NCI-H2029 treated with DMSO at 0.1 percent for 48 hours (cell line): ENCODE data around the gene IGFBP3.

Source experiments
- DNase-seq: peaks from one replicate; lab custom pipeline; 2025; lab: John Stamatoyannopoulos, UW

The IGFBP3 gene

DNA sequence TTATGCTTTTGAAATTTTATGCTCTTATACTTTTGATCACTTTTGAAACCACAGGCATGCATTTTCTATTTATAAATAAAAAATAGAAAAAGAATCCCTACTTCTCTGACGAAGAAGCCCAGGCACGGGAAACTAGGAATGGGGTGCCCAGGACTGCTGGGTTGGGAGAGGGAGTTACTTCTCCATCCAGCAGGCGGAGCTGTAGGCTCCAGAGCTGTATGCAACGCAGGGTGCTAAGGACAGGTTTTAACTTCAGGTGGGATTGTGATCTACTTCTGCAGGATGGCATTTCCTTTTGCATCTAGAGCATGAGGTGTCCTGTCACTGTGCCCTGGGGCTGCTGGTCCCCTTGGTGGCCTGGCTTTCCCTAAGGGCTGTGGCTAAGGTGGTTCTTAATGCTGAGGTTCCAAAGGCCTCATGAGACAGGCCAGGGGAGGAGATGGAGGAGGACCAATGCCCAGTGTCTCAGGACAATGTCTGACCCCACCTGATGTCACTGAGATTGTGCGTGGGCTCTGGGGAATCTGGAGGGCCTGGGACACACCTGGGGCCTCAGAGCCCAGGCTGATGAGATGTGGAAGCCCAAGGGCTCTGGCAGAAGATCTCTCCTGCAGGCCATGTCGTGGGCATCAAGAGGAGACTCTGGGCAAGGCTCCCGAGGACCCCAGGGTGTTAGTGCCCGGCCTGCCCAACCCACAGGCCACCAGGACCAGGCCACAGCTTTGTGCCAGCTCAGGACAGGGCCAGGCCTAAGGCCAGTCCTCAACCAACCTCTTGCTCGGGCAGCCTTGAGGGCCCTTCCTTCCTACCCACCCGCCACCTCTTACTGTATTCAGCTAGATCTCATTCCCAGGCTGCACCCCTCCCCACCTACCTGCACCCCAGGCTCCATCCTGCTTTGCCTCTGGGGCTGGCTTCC is 48.7 kb downstream of the IGFBP3 start:
- no peak for DNase-seq

DNA sequence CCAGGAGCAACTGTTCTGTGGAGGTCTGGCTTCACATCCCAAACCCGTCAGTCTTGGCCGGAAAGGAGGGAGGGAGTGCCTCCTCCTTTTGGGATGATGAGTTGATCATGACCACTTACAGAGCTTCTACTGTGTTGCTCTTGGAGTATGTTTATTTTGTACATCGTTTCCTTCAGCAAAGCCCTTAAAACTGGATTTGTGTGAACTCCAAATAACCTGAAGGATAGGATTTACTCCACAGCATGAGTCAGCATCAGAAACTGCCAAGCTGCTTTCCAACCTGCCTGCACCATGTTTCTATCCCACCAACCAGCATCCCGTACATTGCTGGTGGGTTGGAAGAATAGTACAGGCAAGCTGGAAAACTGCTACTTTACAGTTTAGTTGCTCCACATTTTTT is 51.6 kb downstream of the IGFBP3 start:
- DNase-seq, result no peak

DNA sequence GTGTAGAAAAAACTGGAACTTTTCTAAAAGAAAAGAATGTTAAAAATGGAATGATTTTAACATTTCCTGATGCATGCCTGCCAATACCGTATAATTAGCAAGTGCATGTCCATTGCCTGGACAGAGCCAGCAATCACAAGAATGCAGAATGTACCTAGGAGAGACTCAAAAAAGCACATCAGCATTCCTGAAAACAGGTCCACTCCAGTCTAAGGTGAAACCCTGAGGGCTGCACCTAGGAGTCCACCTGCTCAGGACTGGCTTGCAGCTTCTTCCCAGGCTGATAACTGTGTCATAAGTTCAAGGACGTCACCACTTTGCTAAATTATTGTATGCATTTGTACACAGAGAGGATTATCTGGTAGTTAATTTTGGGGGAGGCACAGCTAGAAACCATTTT is 53.6 kb downstream of the IGFBP3 start:
- no peak for DNase-seq

DNA sequence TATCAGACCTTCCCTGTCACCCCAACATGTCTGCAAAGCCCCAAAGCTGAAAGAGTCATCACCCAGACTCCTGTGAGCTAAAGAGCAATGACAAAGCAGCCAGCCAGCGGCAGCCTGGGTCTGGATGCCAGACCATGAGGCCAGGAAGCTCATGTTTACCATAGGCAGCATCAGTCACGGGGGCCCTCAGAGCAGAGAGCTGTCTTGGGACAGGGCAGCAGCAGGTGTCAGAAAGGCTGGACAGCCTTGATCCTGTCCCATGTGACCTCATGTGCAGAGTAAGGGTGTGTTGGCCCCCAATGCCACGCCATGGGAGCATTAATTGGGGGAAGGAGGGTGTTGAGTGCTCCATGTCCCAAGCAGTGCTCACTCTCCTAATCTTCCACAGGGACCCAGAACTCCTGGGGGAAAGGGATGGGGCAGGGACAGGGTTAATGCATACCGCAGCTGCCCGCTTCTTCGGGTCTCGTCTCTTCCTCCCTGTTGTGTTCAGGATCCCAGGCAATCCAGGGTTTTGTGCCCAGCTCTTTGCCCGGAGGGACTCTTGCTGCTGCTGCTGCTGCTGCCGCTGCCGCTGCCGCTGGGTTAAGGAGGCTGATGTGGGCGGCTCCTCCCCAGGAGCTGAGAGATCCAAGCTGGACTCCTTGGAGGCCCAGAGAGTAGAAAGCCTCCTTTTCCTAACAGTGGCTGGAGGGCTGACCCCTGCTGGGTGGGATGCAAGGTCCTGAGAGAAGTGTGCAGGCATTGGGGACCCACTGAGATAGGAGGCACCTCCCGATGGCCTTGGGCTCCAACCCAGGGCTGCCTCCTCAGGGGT is 55.3 kb downstream of the IGFBP3 start:
- DNase-seq, result no peak

DNA sequence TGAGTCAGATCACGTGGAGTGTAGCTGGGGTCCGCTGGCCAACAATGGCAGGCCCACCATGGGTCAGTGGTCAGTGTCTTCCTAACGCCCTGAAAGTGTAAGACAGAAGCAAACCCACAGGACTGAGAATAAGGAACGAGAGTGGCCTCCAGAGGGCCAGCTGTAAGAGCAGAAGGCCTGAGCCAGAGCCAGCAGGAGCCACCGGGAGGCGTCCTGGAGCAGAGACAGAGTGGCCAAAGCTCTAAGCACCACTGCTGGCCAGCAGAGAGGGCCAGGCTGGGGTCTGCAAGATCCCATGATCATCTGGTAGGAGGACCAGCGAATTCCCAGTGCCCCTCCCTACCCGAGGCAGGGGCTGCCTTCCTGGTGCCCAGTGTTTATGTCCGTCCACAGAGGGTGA is 57.4 kb downstream of the IGFBP3 start:
- no peak for DNase-seq
